Colonic mucosa (tissue), 4 donors: Measurements from ENCODE around the gene APBB3. TPM values are rescaled to one million over a fixed set of nuclear protein-coding genes. Genes with fewer than 3 reads are reported as not detected.

ENCODE experiments used
- DNase-seq: peaks from one replicate; pipeline ENCODE4 v3.0.0-alpha.2; 2020
- H3K27ac ChIP-seq: fragments of 200-600 bp; one replicate; pipeline ENCODE4 v1.8.0; 2021
- H3K27me3 ChIP-seq: fragments of 200-600 bp; one replicate; pipeline ENCODE4 v1.8.0; 2021
- H3K36me3 ChIP-seq: fragments of 200-600 bp; one replicate; pipeline ENCODE4 v1.8.0; 2021
- H3K4me1 ChIP-seq: fragments of 200-600 bp; one replicate; pipeline ENCODE4 v1.8.0; 2021; ENCODE audit warnings: mild to moderate bottlenecking
- H3K4me3 ChIP-seq: fragments of 200-600 bp; one replicate; pipeline ENCODE4 v1.8.0; 2021
- H3K9ac ChIP-seq, 2 donors: one replicate each; pipeline ENCODE4 v1.7.0; 2013; ENCODE audit warnings: control low read depth in 2 of 2, low read depth in 2 of 2, low read length in 2 of 2
- H3K9me3 ChIP-seq: fragments of 200-600 bp; one replicate; pipeline ENCODE4 v1.8.0; 2021
- CTCF ChIP-seq: fragments of 200-600 bp; IDR thresholded peaks from one replicate; pipeline ENCODE4 v1.8.0; 2022; ENCODE audit warnings: antibody characterized with exemption, mild to moderate bottlenecking
- intact Hi-C: fragments of 100-400 bp; cut with DNase I; formaldehyde crosslinking; loops from one replicate; pipeline ENCODE4 v1.14.1; 2022
- total RNA-seq, 2 donors: library from RNA; stranded (reverse); fragmentation: NEBNext Ultra II Directional in 1 of 2; extraction: Animal tissue kit (Norgen Biotek cat#: 25700) in 1 of 2; gene quantifications; one replicate each; pipeline ENCODE4 v1.2.1, GENCODE V29; 2021
- donor health status: healthy.
- donor health status: DM: no; HTN: no; CAD: no.
- donor health status: DM: no; HTN: no; CAD: no.

The APBB3 gene
- total RNA-seq, 2 donors from 2014 or later, result 11.0 to 17.0 TPM

GRCh38 chr5:140568443-140569063 lies 4.2 kb upstream of the APBB3 start:
- H3K27ac ChIP-seq, result peak overlapping the region; percentile 0
- intact Hi-C loops, result loop anchor here (5.0 kb wide), 1 partner anchor 64 kb away; the partner anchor contains the start of gene CD14
- H3K4me1 ChIP-seq, result peaks cover 7% of the 10 kb centered on the region

GRCh38 chr5:140567871-140568270 lies 3.5 kb upstream of the APBB3 start:
- DNase-seq, result no peak
- intact Hi-C loops, result loop anchor here (5.0 kb wide), 1 partner anchor 64 kb away; the partner anchor contains the start of gene CD14

More at GRCh38 chr5:140568443-140569063, 4.2 kb upstream of the APBB3 start:
- TF ChIP-seq CTCF, result no peak
- H3K4me3 ChIP-seq, result no peak overlapping the region
- peak overlapping the region in 1 of 2 donors; percentile 21 for H3K9ac ChIP-seq
- no peak for DNase-seq
- H3K36me3 ChIP-seq, result peaks cover 8% of the 10 kb centered on the region
- no peaks in the 10 kb centered on the region for H3K27me3 ChIP-seq
- H3K9me3 ChIP-seq, result no peaks in the 10 kb centered on the region

DNA sequence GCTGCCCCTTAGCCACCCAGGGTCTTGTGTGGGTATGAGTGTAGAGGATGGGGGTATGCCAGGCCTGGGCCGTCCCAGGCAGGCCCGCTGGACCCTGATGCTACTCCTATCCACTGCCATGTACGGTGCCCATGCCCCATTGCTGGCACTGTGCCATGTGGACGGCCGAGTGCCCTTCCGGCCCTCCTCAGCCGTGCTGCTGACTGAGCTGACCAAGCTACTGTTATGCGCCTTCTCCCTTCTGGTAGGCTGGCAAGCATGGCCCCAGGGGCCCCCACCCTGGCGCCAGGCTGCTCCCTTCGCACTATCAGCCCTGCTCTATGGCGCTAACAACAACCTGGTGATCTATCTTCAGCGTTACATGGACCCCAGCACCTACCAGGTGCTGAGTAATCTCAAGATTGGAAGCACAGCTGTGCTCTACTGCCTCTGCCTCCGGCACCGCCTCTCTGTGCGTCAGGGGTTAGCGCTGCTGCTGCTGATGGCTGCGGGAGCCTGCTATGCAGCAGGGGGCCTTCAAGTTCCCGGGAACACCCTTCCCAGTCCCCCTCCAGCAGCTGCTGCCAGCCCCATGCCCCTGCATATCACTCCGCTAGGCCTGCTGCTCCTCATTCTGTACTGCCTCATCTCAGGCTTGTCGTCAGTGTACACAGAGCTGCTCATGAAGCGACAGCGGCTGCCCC lies 2.9 kb upstream of the APBB3 start:
- DNase-seq, result no peak
- intact Hi-C loops, result loop anchor here (5.0 kb wide), 1 partner anchor 65 kb away; the partner anchor contains the start of gene CD14
- H3K9ac ChIP-seq, result no peak overlapping the region
- peaks cover 8% of the 10 kb centered on the region for H3K36me3 ChIP-seq
- H3K4me3 ChIP-seq, result no peak overlapping the region
- no peaks in the 10 kb centered on the region for H3K9me3 ChIP-seq
- no peak for TF ChIP-seq CTCF
- no peak overlapping the region for H3K27ac ChIP-seq
- H3K4me1 ChIP-seq, result peaks cover 13% of the 10 kb centered on the region
- no peaks in the 10 kb centered on the region for H3K27me3 ChIP-seq

More at GRCh38 chr5:140567871-140568270, 3.5 kb upstream of the APBB3 start:
- H3K36me3 ChIP-seq, result peaks cover 8% of the 10 kb centered on the region
- H3K9me3 ChIP-seq, result no peaks in the 10 kb centered on the region
- no peak overlapping the region for H3K27ac ChIP-seq
- peaks cover 13% of the 10 kb centered on the region for H3K4me1 ChIP-seq
- H3K27me3 ChIP-seq, result no peaks in the 10 kb centered on the region
- no peak overlapping the region for H3K4me3 ChIP-seq
- no peak for TF ChIP-seq CTCF
- H3K9ac ChIP-seq, result no peak overlapping the region

DNA sequence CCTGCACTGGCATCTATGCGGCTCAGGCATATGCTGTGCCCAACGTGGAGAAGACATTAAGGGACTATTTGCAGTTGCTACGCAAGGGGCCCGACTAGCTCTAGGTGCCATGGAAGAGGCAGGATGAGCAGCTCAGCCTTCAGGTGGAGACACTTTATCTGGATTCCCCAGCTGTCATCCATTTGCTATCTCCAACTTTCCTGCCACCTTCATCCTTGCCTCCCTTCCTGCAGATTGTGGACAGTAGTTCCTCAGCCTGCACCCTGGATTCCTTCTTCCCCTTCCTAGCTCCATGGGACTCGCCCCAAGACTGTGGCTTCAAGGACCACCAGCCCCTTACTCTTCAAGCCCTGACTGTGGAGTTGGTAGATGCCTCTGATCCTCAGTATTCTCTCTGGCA lies 2.3 kb upstream of the APBB3 start:
- Histone ChIP-seq H3K4me3 (no peak overlapping the region), H3K9me3 (no peaks in the 10 kb centered on the region), H3K36me3 (peaks cover 8% of the 10 kb centered on the region), H3K27me3 (no peaks in the 10 kb centered on the region), H3K4me1 (peaks cover 13% of the 10 kb centered on the region), H3K9ac (no peak overlapping the region), H3K27ac (no peak overlapping the region)
- no peak for TF ChIP-seq CTCF
- DNase-seq, result no peak
- intact Hi-C loops, result loop anchor here (5.0 kb wide), 1 partner anchor 66 kb away; the partner anchor contains the start of gene CD14

DNA sequence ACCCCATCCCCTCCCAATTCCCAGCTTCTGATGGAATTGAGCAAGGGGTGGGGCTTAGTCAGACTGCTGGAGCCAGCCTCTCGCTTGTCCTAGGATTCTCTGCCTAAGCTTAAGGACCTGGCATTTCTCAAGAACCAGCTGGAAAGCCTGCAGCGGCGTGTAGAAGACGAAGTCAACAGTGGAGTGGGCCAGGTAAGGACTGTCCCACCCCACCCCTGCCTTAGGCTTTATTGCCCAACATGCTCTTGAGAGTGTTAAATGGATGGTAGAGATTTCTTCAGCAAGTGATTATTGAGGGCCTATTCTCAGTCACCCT lies 1.3 kb upstream of the APBB3 start:
- intact Hi-C loops, result loop anchor here (2.0 to 5.0 kb wide), 2 partner anchors 67 to 75 kb away; partner anchors contain the start of gene CD14
- TF ChIP-seq CTCF, result no peak
- Histone ChIP-seq H3K27ac (no peak overlapping the region), H3K4me1 (peaks cover 13% of the 10 kb centered on the region), H3K4me3 (no peak overlapping the region), H3K9ac (peak overlapping the region in 1 of 2 donors; percentile 93), H3K27me3 (no peaks in the 10 kb centered on the region), H3K9me3 (no peaks in the 10 kb centered on the region), H3K36me3 (peaks cover 8% of the 10 kb centered on the region)
- DNase-seq, result no peak
